NOMO-1 treated with dmso at 0.1 percent for 144 hours (cell line): ENCODE results near the gene TXK.
"Not testable (repeated sequence)": the region's sequence is repeated elsewhere in the genome, so short reads cannot be mapped to it uniquely, and the experiment has no call there.

ENCODE experiments used
- DNase-seq: peaks from one replicate; lab custom pipeline; 2025; ENCODE audit not compliant: unreplicated experiment; lab: John Stamatoyannopoulos, UW

TXK gene

DNA sequence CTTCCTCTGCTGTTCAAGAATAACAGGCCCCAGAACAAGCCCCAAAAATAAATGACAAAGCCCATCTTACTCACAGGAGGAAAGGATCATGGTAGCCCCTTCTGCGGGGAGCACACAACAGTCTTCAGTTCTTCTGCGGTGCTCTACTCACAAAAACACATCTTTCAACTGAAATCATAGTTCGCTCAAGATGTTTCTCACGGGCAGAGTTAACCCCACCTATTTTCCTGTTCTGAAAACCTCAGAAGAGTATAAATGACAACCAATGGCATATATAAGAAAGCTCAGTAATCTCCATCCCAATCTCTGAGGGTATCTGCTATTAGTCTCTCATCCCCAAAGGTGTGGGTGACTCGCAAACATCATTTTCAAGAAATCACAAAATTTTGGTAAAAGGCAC is at the start of gene TXK:
TXK (minus strand) TSS at position 170 of the 400 bp plus-strand sequence; CDS start at position 90, 80 bp downstream.
- no peak for DNase-seq

DNA sequence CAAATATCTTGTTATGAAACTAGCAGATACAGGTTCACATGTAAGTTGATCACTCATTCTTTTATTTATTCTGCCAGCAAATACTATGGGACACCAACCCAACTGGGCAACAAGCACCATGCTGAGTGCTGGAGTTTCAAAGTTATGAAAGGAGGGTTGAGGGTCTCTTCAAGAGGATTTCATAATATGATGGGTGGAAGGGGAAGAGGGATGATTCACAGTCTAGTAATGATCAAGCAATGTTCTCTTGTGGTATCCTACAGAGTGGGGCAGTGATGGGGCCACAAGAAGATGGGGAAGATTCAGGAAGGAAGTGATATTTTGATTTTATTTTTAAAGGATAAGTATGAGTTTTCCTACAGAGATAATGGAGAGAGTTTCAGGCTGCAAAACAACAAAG is 46.2 kb upstream of the TXK start:
- DNase-seq: peak; percentile 51

DNA sequence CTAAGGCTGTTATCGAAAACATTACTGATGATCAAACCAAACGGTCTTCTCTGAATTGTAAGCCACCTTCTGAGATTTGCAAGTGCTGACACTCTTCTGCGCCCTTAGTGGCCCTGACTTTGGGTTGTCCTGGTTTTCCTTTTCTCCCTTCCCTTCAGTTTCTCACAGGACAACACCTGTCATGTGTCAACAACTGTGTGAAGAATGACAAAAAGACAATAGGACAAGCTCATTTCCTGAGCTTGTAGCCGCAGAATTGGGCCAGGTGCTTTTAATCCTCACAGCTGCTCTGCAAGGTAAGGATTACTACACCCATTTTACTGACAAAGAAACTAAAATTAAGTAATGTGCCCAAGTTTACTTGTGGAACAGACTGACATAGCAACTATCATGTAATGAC is 44.9 kb upstream of the TXK start:
- no peak for DNase-seq

DNA sequence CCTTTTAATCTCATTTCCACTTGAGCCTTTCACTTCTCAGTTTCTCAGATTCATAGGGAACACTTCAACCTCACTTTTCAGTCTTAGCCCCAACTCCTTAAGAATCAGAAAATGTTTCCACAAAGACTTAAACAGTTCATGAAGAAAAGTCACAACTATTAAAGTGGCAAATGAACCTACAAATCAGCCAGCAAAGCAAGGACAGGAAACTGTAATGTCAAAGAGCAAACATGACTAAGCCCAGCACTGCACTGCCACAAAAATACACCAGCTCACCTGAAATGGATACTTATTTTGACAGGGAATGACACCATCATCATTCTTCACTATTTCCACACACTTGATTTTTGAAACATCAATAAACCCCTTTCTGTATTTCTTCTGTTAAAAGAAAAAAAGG is 41.8 kb upstream of the TXK start:
- DNase-seq: no peak

DNA sequence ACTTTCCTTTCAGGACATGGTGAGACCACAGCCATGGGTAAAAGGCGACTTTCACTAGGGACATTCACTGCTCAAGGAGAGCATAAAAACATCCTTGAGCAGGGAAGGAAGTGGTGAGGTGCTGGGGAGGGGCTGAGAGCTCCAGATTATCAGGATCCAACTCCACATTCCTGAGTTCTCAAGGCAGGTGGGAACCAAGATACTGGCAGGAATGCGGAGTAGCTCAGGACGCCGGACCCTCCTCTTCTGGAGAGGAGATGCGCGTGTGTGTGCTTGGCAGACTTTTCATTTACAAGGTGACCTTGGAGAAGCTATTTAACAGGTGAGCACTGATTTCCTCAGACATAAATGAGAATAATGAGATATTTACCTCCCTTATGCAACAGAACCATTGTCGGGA is 41.3 kb upstream of the TXK start:
- DNase-seq: no peak

DNA sequence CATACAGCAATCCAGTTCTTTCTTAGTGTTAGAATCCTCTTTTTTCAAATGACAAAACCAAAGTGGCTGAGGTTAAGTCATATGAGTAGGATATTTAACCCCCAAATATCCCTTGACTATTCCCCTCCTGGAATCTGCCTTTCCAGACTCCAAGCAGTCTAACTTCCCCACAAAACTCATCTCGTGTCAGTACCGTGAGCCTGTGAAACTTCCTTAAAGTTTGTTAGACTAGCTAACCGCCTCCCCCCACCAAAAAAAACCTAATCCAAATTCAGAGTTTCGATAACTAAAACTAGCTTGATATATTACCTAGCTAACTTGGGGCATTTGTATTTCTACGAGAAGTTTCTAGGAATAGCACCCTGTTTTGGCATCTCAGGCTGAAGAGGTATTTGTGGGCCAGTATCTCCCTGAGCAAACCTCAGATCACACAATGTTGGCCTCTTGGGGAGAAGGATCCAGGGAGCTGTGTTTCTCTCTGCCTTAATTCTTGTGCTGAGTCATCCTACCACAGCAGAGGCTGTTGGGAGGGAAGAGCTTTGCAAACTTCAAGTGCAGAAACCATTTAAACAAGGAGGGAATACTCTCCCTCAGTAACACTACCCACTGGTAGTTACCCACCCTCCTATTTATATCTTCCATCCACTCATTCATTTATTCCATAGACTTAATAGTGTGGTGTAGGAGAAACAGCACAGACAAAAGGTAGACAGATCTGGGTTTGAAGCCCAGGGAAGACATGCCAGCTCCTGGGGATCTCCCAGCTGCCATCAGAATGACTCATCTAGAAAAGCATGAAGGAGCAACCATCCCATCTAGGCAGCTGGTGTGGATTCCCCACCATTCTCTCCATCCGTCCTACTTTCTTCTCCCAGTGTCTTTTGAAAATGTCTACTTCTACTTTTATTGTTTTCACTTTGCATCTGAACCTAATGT is 39.3 kb upstream of the TXK start:
- DNase-seq: no peak

DNA sequence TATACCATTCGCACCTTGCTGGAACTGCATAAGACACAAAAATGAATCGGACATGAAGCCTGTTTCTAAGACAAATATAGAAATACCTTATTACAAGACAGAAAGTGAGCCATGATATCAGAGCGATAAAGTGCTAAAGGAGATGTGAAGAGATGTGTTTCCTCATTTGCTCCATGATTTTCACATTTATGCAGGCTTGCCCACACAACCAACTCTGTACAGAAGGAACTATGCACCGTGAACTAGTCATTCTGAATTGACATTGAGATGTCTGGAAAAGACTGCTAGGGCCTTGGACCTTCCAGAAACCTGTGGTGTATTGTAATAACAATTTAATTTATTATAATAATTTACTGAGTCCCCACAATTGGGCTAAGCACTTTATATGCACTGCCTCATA is 38.6 kb upstream of the TXK start:
- DNase-seq: no peak

DNA sequence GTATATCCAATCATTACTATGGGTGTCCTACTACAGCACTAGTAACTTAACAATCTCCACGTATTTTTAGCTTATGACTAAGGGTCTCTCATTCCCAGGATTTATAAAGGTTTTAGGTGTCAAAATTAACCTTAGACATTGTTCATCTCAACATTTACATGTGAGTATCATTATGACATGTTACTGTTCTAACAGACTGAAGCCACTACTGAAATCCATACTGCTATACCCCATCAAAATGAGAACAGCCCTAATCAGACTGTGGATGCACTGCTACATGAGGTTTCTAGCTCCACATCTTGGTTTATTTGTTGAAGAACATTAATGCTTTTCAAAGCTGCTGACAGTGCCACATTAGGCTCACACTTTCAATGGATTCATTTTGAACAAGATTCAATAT is 35.6 kb upstream of the TXK start:
- DNase-seq: no peak

DNA sequence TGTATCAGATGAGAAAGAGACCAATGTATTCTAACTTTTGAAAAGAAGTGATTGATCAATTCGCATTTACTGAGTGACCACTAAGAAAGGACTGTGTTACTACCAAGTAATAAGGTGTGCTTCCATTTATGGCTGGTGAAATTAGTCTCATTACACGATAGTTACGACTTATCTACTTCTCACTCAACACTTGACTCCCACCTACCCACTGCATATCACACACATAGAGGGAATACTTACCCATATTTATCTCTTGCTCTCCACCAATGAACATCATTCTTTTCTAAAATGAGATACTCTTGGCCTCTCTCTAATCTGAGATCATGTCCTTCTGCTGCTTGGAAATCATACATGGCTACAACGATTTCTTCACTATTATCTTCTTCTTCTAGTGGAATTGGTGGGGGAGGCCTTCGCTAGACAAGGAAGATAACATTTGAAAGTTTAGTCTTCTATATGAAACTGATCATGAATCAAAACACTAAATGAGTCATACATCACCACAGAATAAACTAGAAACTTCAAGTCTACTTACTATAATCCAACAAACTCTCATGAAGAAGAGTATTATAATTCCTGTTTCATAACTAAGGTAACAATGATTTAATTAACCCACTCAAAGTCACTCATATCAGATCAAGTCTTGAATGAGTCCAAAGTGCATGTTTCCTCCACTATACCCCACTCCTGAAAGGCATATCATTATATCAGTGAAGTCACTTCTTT is 33.7 kb upstream of the TXK start:
- no peak for DNase-seq

DNA sequence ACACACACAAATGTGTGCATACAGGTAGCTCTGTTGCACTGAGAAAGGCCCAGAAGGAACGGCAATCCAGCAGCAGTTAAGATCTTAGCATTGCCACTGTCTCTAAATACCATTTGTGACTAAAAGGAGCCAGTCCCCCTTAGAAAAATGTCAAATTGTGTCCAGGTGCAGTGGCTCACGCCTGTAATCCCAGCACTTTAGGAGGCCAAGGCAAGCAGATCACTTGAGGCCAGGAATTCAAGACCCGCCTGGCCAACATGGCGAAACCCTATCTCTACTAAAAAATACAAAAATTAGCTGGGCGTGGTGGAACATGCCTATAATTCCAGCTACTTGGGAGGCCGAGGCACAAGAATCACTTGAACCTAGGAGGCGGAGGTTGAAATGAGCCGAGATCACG is 30.5 kb upstream of the TXK start:
- DNase-seq: not testable (repeated sequence)

DNA sequence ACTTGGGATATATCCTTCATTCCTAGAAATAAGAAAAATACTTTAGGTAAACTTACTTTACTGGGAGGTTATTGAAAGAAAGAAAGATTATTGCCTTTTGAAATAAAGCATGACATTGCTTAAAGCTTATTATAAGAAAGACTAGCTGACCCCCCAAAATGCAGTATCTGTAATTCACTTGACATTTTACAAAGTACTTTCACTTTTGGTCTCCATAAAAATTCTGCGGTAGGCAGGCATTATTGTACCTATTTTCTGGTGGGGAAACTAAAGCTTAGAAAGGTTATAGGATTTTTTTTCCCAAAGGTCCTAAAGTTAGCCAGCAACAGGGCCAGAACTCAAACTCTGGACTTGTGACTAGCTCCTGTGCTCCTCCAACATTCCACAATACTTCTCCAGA is 29.7 kb upstream of the TXK start:
- DNase-seq: no peak

DNA sequence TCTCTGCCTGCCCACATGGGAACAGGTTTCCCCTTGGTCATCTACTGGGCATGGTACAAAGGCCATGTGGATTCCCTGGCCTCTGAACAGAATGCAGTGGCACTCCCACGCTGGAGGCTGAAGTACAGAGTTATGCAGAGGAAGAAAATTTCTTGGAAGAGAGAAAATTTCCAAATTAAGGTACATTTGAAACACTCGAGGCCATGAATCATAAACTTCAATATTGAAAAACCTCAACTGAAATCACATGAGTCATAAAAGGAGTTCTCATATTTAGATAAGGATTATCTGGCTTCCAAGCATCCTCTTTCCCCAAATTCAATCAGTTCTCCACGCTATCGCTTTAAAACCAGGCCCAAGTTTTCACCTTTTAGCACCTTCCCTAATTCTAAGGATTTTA is 28.1 kb upstream of the TXK start:
- DNase-seq: no peak

DNA sequence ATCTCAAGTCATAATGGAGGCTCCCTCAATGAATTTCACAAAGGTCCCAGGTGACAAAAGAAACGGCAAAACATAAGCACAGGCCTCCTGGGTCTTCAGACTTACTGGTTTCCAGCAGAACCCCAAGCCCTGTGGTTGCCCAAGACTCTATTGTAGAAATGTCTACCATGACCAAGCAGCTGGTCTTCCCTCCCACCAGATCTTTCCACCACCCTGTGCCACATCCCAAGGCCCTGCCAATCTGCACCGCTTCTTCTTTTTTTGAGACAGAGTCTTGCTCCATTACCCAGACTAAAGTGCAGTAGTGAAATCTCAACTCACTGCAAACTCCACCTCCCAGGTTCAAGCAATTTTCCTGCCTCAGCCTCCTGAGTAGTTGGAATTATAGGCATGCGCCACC is 23.2 kb upstream of the TXK start:
- DNase-seq: no peak

DNA sequence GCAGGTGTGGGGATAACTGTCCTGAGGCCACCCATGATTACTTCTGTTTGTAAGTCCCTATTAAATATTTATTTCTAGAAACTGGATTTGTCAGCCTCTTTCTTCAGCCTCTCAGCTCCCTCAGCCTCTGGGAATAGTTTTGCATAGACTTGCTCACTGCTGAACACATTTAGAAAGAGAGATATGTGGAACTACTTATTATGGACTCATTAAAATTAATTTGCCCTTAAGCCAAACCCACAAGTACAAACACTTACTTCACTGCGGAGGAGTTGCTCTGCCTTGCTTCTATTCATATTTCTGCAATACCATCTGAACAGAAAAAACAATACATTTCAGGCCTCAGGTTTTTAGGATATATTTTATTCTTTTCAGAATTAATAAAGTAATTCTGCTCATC is 22.4 kb upstream of the TXK start:
- no peak for DNase-seq

DNA sequence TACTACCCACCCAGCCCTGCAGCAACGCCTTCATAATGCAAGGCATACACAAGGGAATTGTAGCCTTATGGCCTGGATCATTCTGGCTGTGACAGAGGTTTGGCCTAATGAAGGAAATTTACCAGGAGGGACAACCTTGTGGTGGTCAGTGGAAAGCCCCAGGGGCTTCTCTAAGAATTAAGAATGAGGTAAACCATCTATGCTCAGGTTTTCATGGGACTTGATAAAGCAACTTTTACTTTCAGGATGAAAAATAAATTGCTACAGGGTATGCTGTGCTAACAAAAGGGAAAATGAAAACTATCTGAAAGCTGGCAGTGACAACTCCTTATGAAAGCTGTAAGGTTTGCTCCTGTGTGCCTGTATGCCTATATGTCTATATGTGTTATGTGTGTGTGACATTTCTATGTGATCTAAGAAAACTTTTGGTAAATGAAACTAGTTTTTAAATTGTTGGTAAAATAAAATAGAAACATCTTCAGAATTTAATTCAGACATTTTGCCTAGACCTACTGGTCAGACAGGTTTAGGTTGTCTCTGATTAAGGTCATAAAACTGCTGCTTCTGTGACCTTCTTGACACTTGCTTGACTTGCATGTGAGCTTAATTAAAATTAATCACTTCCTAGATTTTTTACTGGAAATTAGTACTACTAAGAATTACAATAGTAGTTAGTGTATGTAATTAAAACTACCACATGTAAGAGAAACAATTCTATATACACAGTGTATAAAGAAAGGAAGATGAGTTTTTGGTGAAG is 19.9 kb upstream of the TXK start:
- DNase-seq: no peak

DNA sequence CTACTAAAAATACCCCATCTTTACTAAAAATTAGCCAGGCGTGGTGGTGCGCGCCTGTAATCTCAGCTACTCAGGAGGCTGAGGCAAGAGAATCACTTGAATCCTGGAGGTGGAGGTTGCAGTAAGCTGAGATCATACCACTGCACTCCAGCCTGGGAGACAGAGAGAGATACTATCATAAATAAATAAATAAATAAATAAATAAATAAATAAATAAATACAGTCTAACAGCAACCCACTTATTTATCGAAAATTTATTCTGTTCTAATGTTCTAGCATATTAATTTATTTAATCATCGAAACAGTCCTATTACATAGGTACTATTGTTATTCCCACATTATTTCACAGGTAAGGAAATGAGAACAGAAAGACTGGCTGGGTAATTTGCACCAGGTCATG is 18.2 kb upstream of the TXK start:
- no peak for DNase-seq

DNA sequence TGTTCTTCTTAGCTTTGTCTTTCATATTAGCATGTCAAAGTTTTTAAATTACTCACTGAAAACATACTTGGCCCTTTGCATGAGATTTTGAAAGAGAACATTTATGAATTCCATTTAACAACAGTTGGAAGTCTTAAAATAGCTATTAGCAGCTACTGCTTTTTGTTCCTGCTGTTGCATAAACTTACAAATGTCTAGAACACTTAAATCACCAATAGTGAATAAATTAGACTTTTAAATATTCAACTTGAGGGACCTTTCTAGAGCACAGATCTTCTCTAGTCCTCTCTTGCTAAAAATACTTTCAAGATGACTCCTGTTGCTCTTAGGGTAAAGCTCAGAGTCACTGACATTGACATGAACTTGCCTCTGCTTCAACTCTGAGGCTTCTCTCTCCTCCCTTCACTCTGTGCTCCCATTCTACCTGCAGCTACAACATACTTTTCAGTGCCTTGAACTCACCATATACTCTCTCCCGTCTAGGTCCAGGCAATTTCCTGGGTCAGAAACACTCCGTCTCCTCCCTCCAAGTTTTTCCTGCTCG is 15.8 kb upstream of the TXK start:
- DNase-seq: no peak

DNA sequence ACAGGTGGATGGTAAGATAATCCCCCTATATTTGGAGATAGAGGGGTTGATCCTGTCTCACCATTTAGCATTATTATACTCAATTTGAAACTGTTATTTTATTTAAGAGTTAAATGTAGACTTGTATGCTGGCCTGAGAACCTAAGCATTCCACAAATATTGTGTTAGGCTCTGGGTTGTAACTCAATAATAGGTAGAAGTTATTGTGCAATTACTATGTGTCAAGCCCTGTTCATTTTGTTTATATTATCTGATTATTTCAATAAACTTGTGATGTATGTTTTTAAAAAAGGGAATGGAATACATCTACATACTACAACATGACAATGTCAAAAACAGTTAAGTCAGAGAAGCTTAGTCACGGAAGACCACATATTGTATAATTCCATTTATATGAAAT is 13.6 kb upstream of the TXK start:
- DNase-seq: no peak

DNA sequence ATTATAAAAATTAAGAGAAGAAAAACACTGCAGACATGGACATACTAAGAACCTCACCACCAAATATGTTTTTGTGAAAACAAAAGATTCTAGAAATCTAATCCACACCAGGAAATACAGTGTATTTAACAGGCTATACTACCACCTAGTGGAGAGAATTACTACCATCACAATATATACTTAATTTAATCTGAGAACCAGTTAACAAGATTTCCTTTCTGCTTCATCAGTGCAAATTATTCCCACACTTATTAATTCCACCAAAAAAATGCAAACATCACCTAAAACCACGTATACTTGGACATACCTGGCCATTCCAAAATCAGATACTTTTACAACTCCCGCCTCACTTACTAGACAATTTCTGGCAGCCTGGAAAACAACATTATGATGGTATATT is 7.0 kb upstream of the TXK start:
- no peak for DNase-seq

DNA sequence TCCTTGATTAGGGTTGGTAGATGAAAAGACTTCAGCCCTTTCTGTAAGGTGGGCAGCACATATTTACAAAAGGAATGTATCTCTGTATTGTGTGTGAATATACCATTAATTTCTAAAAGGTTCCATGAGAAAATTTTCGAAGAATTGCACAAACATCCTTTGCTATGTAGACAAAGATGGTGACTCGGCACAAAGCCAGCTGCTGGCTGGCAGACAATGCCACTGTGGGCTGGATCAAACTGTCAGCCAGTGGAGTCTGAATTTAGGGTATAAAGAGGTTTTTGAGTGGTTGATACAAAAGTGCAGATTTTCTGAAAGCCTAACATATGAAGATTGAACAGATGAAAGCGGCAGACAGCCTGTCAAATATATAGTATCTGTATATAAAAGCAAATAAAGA is 5.6 kb upstream of the TXK start:
- no peak for DNase-seq

DNA sequence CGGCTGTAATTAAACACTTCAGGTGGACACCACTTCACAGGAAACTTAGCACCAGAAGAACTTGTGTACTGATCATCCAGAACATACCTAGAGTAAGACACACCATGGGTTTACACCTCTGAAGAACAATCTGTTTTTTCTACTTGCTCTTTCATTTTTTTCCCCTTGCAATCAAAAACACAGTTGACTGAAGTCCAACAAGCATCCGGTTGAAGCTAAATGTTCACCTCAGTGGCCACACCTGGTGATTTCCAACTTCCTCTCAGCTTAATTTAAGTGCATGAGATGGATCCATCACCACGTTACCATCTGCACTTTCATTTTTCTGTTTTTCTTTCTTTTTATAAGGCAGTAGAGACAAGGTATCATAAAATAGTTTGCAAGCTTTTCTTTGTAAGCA is 4.9 kb upstream of the TXK start:
- no peak for DNase-seq
